ENCODE measurements around the gene CP.

CP gene

GRCh38 chr3:149152420-149152819 is 69.2 kb downstream of the CP start:
- H3K4me3 ChIP-seq (ENCODE audit: low read depth, low read length) = peak overlapping the region; percentile 14; the same call in 1 of the 2 replicates

GRCh38 chr3:149151843-149152242 is 69.8 kb downstream of the CP start:
- Histone ChIP-seq H3K27me3 (ENCODE audit: insufficient read depth, low read length) (no peaks in the 10 kb centered on the region), H3K27ac (ENCODE audit: low read depth, low read length) (peak overlapping the region; percentile 61), H3K36me3 (ENCODE audit: insufficient read depth, low read length) (peaks cover 25% of the 10 kb centered on the region), H3K4me3 (ENCODE audit: low read depth, low read length) (peak overlapping the region; percentile 14; the same call in 1 of the 2 replicates), H3K4me1 (ENCODE audit: control insufficient read depth, insufficient read depth, low read length, unreplicated experiment) (peaks cover 18% of the 10 kb centered on the region), H2AFZ (ENCODE audit: low read length, unreplicated experiment) (no peak overlapping the region), H3K79me2 (ENCODE audit: control insufficient read depth, insufficient read depth, low read length, unreplicated experiment) (no peaks in the 10 kb centered on the region)

More at GRCh38 chr3:149152420-149152819, 69.2 kb downstream of the CP start:
- peak overlapping the region; percentile 61 for H3K27ac ChIP-seq (ENCODE audit: low read depth, low read length)
- H3K4me1 ChIP-seq (ENCODE audit: control insufficient read depth, insufficient read depth, low read length, unreplicated experiment) = peaks cover 18% of the 10 kb centered on the region
- no peaks in the 10 kb centered on the region for H3K27me3 ChIP-seq (ENCODE audit: insufficient read depth, low read length)
- H3K79me2 ChIP-seq (ENCODE audit: control insufficient read depth, insufficient read depth, low read length, unreplicated experiment) = no peaks in the 10 kb centered on the region
- no peak overlapping the region for H2AFZ ChIP-seq (ENCODE audit: low read length, unreplicated experiment)
- peaks cover 25% of the 10 kb centered on the region for H3K36me3 ChIP-seq (ENCODE audit: insufficient read depth, low read length)

GRCh38 chr3:149150436-149150835 is 71.2 kb downstream of the CP start:
- Histone ChIP-seq H2AFZ (ENCODE audit: low read length, unreplicated experiment) (no peak overlapping the region), H3K27me3 (ENCODE audit: insufficient read depth, low read length) (no peaks in the 10 kb centered on the region), H3K79me2 (ENCODE audit: control insufficient read depth, insufficient read depth, low read length, unreplicated experiment) (no peaks in the 10 kb centered on the region), H3K4me3 (ENCODE audit: low read depth, low read length) (no peak overlapping the region), H3K27ac (ENCODE audit: low read depth, low read length) (no peak overlapping the region), H3K4me1 (ENCODE audit: control insufficient read depth, insufficient read depth, low read length, unreplicated experiment) (peaks cover 18% of the 10 kb centered on the region), H3K36me3 (ENCODE audit: insufficient read depth, low read length) (peaks cover 20% of the 10 kb centered on the region)

- no peak overlapping the region for H3K27ac ChIP-seq (ENCODE audit: low read depth, low read length)
- no peak overlapping the region for H3K4me3 ChIP-seq (ENCODE audit: low read depth, low read length)
- no peaks in the 10 kb centered on the region for H3K27me3 ChIP-seq (ENCODE audit: insufficient read depth, low read length)
- H3K79me2 ChIP-seq (ENCODE audit: control insufficient read depth, insufficient read depth, low read length, unreplicated experiment) = no peaks in the 10 kb centered on the region
- peaks cover 28% of the 10 kb centered on the region for H3K36me3 ChIP-seq (ENCODE audit: insufficient read depth, low read length)
- H3K4me1 ChIP-seq (ENCODE audit: control insufficient read depth, insufficient read depth, low read length, unreplicated experiment) = no peaks in the 10 kb centered on the region
- H2AFZ ChIP-seq (ENCODE audit: low read length, unreplicated experiment) = no peak overlapping the region
Observed at GRCh38 chr3:149145974-149146373, 75.7 kb downstream of the CP start.

GRCh38 chr3:149145356-149145755 is 76.3 kb downstream of the CP start:
- Histone ChIP-seq H3K79me2 (ENCODE audit: control insufficient read depth, insufficient read depth, low read length, unreplicated experiment) (no peaks in the 10 kb centered on the region), H3K4me3 (ENCODE audit: low read depth, low read length) (no peak overlapping the region), H3K27me3 (ENCODE audit: insufficient read depth, low read length) (no peaks in the 10 kb centered on the region), H2AFZ (ENCODE audit: low read length, unreplicated experiment) (no peak overlapping the region), H3K36me3 (ENCODE audit: insufficient read depth, low read length) (peaks cover 25% of the 10 kb centered on the region), H3K27ac (ENCODE audit: low read depth, low read length) (no peak overlapping the region), H3K4me1 (ENCODE audit: control insufficient read depth, insufficient read depth, low read length, unreplicated experiment) (no peaks in the 10 kb centered on the region)

- H2AFZ ChIP-seq (ENCODE audit: low read length, unreplicated experiment) = no peak overlapping the region
- no peaks in the 10 kb centered on the region for H3K4me1 ChIP-seq (ENCODE audit: control insufficient read depth, insufficient read depth, low read length, unreplicated experiment)
- peaks cover 24% of the 10 kb centered on the region for H3K36me3 ChIP-seq (ENCODE audit: insufficient read depth, low read length)
- no peaks in the 10 kb centered on the region for H3K79me2 ChIP-seq (ENCODE audit: control insufficient read depth, insufficient read depth, low read length, unreplicated experiment)
- no peak overlapping the region for H3K27ac ChIP-seq (ENCODE audit: low read depth, low read length)
- no peak overlapping the region for H3K4me3 ChIP-seq (ENCODE audit: low read depth, low read length)
- H3K27me3 ChIP-seq (ENCODE audit: insufficient read depth, low read length) = no peaks in the 10 kb centered on the region
Observed at GRCh38 chr3:149142682-149143081, 78.9 kb downstream of the CP start.

GRCh38 chr3:149134575-149134974 is 87.1 kb downstream of the CP start:
- no peak overlapping the region for H2AFZ ChIP-seq (ENCODE audit: low read length, unreplicated experiment)
- no peaks in the 10 kb centered on the region for H3K27me3 ChIP-seq (ENCODE audit: insufficient read depth, low read length)
- peaks cover 14% of the 10 kb centered on the region for H3K4me1 ChIP-seq (ENCODE audit: control insufficient read depth, insufficient read depth, low read length, unreplicated experiment)

GRCh38 chr3:149131589-149131988 is 90.0 kb downstream of the CP start:
- Histone ChIP-seq H3K4me1 (ENCODE audit: control insufficient read depth, insufficient read depth, low read length, unreplicated experiment) (peaks cover 21% of the 10 kb centered on the region), H3K4me3 (ENCODE audit: low read depth, low read length) (peak overlapping the region; percentile 90; the same call in 1 of the 2 replicates), H2AFZ (ENCODE audit: low read length, unreplicated experiment) (no peak overlapping the region), H3K27ac (ENCODE audit: low read depth, low read length) (no peak overlapping the region), H3K79me2 (ENCODE audit: control insufficient read depth, insufficient read depth, low read length, unreplicated experiment) (peaks cover 48% of the 10 kb centered on the region), H3K27me3 (ENCODE audit: insufficient read depth, low read length) (no peaks in the 10 kb centered on the region), H3K36me3 (ENCODE audit: insufficient read depth, low read length) (no peaks in the 10 kb centered on the region)

More at GRCh38 chr3:149134575-149134974, 87.1 kb downstream of the CP start:
- Histone ChIP-seq H3K36me3 (ENCODE audit: insufficient read depth, low read length) (no peaks in the 10 kb centered on the region), H3K4me3 (ENCODE audit: low read depth, low read length) (no peak overlapping the region), H3K27ac (ENCODE audit: low read depth, low read length) (no peak overlapping the region), H3K79me2 (ENCODE audit: control insufficient read depth, insufficient read depth, low read length, unreplicated experiment) (peaks cover 45% of the 10 kb centered on the region)

- H2AFZ ChIP-seq (ENCODE audit: low read length, unreplicated experiment) = peak within 1 kb of the TSS; percentile 86
- H3K4me3 ChIP-seq (ENCODE audit: low read depth, low read length) = peak within 1 kb of the TSS; percentile 90
- H3K79me2 ChIP-seq (ENCODE audit: control insufficient read depth, insufficient read depth, low read length, unreplicated experiment) = peaks cover 40% of the 10 kb centered on the region
- no peaks in the 10 kb centered on the region for H3K27me3 ChIP-seq (ENCODE audit: insufficient read depth, low read length)
- no peaks in the 10 kb centered on the region for H3K36me3 ChIP-seq (ENCODE audit: insufficient read depth, low read length)
- H3K4me1 ChIP-seq (ENCODE audit: control insufficient read depth, insufficient read depth, low read length, unreplicated experiment) = peaks cover 21% of the 10 kb centered on the region
- H3K27ac ChIP-seq (ENCODE audit: low read depth, low read length) = peak within 1 kb of the TSS; percentile 36; the same call in 1 of the 2 replicates
Observed at GRCh38 chr3:149129326-149130205, 92.1 kb downstream of the CP start, which contains the start of gene HPS3. Gene HPS3, plus strand, starts transcription at chr3:149129638. Its CDS starts 86 bp downstream, at chr3:149129724.

- peak overlapping the region; percentile 86 for H2AFZ ChIP-seq (ENCODE audit: low read length, unreplicated experiment)
Observed at GRCh38 chr3:149128821-149129220, 92.8 kb downstream of the CP start.

More at GRCh38 chr3:149128821-149129220, 92.8 kb downstream of the CP start:
- Histone ChIP-seq H3K4me3 (ENCODE audit: low read depth, low read length) (peak overlapping the region; percentile 90), H3K4me1 (ENCODE audit: control insufficient read depth, insufficient read depth, low read length, unreplicated experiment) (peaks cover 21% of the 10 kb centered on the region), H3K79me2 (ENCODE audit: control insufficient read depth, insufficient read depth, low read length, unreplicated experiment) (peaks cover 33% of the 10 kb centered on the region), H3K36me3 (ENCODE audit: insufficient read depth, low read length) (no peaks in the 10 kb centered on the region), H3K27ac (ENCODE audit: low read depth, low read length) (no peak overlapping the region), H3K27me3 (ENCODE audit: insufficient read depth, low read length) (no peaks in the 10 kb centered on the region)
